Kidney (tissue), 14 donors: ENCODE results near the gene DHRS7. TPM values are rescaled to one million over a fixed set of nuclear protein-coding genes. Genes with fewer than 3 reads are reported as not detected.

ENCODE experiments used
- DNase-seq, 5 donors: peaks; one replicate each; pipeline ENCODE4 v3.0.0-alpha.2; 2013 to 2020
- FAIRE-seq: peaks from 2 replicates; lab custom pipeline; 2012; peaks lifted over from hg19 to GRCh38; lab: Jason Lieb, UNC
- H3K27ac ChIP-seq, 2 donors: one replicate each; pipeline ENCODE4 v1.7.0; 2013; ENCODE audit warnings: low read depth in 2 of 2, low read length in 2 of 2, inconsistent platforms in 1 of 2
- H3K27me3 ChIP-seq: one replicate; pipeline ENCODE4 v1.7.1; 2013; ENCODE audit warnings: low read length, inconsistent platforms; ENCODE audit not compliant: control insufficient read depth, insufficient read depth
- H3K36me3 ChIP-seq, 3 donors: one replicate each; pipeline versions ENCODE4 v1.7.0 to v1.7.1; 2013; ENCODE audit warnings: low read length in 3 of 3, control low read depth in 1 of 3, inconsistent platforms in 1 of 3; ENCODE audit not compliant: insufficient read depth in 3 of 3, control insufficient read depth in 2 of 3
- H3K4me1 ChIP-seq, 3 donors: one replicate each; pipeline versions ENCODE4 v1.7.0 to v1.7.1; 2013; ENCODE audit warnings: low read length in 3 of 3, inconsistent platforms in 1 of 3, low read depth in 1 of 3; ENCODE audit not compliant: control insufficient read depth in 2 of 3, insufficient read depth in 2 of 3
- H3K4me3 ChIP-seq, 3 donors: one replicate each; pipeline versions ENCODE4 v1.7.0 to v1.8.1; 2013; ENCODE audit warnings: low read length in 3 of 3, control low read depth in 1 of 3, inconsistent platforms in 1 of 3
- H3K9ac ChIP-seq, 3 donors: one replicate each; pipeline versions ENCODE4 v1.7.0 to v1.7.1; 2013; ENCODE audit warnings: low read length in 3 of 3, control low read depth in 1 of 3, inconsistent platforms in 1 of 3
- H3K9me3 ChIP-seq, 3 donors: one replicate each; pipeline versions ENCODE4 v1.7.0 to v1.7.1; 2013; ENCODE audit warnings: low read length in 3 of 3, control low read depth in 1 of 3, inconsistent platforms in 1 of 3; ENCODE audit not compliant: control insufficient read depth in 2 of 3, insufficient read depth in 1 of 3
- intact Hi-C: fragments of 100-400 bp; cut with DNase I; formaldehyde crosslinking; loops from one replicate; pipeline ENCODE4 v1.11.1; 2022
- polyA plus RNA-seq: library from polyadenylated mRNA; stranded (reverse); fragments of 350-450 nt; fragmentation: Illumina TruSeq; extraction: RNeasy Lipid Tissue Mini Kit (QIAGEN cat#74804); gene quantifications from one replicate; pipeline ENCODE4 v1.2.3, GENCODE V29; 2014; ENCODE audit warnings: low read depth, low replicate concordance; ENCODE audit not compliant: insufficient read depth
- total RNA-seq: library from RNA; stranded (reverse); fragmentation: NEBNext Ultra II Directional; extraction: Animal tissue kit (Norgen Biotek cat#: 25700); gene quantifications from one replicate; pipeline ENCODE4 v1.2.1, GENCODE V29; 2021
- TF ChIP-seq, protein P1 (sequence below): IDR thresholded peaks from 3 replicates; pipeline ENCODE4 v1.5.1; 2012; ENCODE audit warnings: mild to moderate bottlenecking, moderate library complexity, borderline replicate concordance; ENCODE audit not compliant: insufficient read depth; ENCODE audit errors: extremely low read depth
- donor health status: control.
- donor health status: control.
- donor health status: control.
- donor health status: control.
- donor health status: control.
- donor health status: DM: yes; HTN: yes; CAD: no.
- donor health status: Normal renal cell carcinoma (clear cell type).

Gene DHRS7
- total and polyA plus RNA-seq, 2 donors from 2014 or later = 93.7 to 128 TPM

- FAIRE-seq (no peak), DNase-seq (no peak)
- H3K36me3 ChIP-seq = no peaks in the 10 kb centered on the region
- H3K4me3 ChIP-seq = no peak overlapping the region
- intact Hi-C loops = loop anchor here (10.0 kb wide), 1 partner anchor 107 kb away; no protein-coding TSS in a partner anchor
- no peak overlapping the region for H3K27ac ChIP-seq
- no peaks in the 10 kb centered on the region for H3K27me3 ChIP-seq
- H3K9me3 ChIP-seq = no peaks in the 10 kb centered on the region
- no peak overlapping the region for H3K9ac ChIP-seq
- H3K4me1 ChIP-seq = no peaks in the 10 kb centered on the region
- TF ChIP-seq, protein P1, sequence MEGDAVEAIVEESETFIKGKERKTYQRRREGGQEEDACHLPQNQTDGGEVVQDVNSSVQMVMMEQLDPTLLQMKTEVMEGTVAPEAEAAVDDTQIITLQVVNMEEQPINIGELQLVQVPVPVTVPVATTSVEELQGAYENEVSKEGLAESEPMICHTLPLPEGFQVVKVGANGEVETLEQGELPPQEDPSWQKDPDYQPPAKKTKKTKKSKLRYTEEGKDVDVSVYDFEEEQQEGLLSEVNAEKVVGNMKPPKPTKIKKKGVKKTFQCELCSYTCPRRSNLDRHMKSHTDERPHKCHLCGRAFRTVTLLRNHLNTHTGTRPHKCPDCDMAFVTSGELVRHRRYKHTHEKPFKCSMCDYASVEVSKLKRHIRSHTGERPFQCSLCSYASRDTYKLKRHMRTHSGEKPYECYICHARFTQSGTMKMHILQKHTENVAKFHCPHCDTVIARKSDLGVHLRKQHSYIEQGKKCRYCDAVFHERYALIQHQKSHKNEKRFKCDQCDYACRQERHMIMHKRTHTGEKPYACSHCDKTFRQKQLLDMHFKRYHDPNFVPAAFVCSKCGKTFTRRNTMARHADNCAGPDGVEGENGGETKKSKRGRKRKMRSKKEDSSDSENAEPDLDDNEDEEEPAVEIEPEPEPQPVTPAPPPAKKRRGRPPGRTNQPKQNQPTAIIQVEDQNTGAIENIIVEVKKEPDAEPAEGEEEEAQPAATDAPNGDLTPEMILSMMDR = no peak
Measured at GRCh38 chr14:60171690-60172089, 6.5 kb upstream of the DHRS7 start.

DNA sequence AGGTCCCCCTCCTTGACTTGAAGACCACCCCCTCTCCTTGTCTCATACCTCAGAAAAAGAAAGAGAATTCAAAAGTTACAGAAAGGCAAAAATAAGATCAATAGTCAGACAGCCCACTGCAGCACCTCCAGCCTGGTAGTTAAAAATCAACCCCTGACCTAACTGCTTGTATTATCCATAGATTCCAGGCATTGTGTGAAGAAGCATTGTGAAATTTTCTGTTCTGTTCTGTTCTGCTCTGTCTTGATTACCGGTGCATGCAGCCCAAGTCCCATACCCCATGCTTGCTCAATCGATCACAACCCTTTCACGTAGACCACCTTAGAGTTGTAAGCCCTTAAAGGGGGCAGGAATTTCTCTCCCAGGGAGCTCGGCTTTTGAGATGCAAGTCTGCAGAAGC is 5.8 kb upstream of the DHRS7 start:
- Histone ChIP-seq H3K36me3 (no peaks in the 10 kb centered on the region), H3K4me3 (no peak overlapping the region), H3K27ac (no peak overlapping the region), H3K9me3 (no peaks in the 10 kb centered on the region), H3K27me3 (no peaks in the 10 kb centered on the region), H3K4me1 (no peaks in the 10 kb centered on the region), H3K9ac (no peak overlapping the region)
- DNase-seq (no peak), FAIRE-seq (no peak)
- intact Hi-C loops = loop anchor here (10.0 kb wide), 1 partner anchor 106 kb away; no protein-coding TSS in a partner anchor
- TF ChIP-seq, protein P1 = no peak

DNA sequence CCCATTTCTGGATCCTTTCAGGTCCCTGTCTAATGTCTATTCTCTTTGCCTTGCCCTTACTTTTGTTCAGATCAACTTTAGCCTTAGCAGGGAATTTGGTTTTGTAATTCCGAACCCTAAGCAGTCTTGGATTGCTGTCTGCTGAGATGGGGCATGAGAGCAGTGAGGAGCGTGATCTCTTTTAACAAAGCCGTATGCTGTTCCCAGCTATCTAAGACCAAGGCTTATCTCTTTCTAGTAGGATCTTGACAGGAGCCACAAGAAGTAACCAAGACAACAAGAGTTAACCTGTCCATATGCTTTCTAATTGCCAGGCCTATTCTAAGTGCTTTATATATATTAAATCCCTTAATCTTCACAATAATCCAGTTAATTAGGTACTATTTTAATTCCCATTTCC is 4.5 kb upstream of the DHRS7 start:
- TF ChIP-seq, protein P1 = no peak
- H3K27me3 ChIP-seq = no peaks in the 10 kb centered on the region
- H3K9me3 ChIP-seq = no peaks in the 10 kb centered on the region
- H3K27ac ChIP-seq = no peak overlapping the region
- intact Hi-C loops = loop anchor here (10.0 kb wide), 1 partner anchor 105 kb away; no protein-coding TSS in a partner anchor
- peaks cover 0 to 3% (median 0%) of the 10 kb centered on the region in 3 donors for H3K4me1 ChIP-seq
- no peaks in the 10 kb centered on the region for H3K36me3 ChIP-seq
- DNase-seq = no peak
- no peak overlapping the region for H3K4me3 ChIP-seq
- no peak for FAIRE-seq
- no peak overlapping the region for H3K9ac ChIP-seq

DNA sequence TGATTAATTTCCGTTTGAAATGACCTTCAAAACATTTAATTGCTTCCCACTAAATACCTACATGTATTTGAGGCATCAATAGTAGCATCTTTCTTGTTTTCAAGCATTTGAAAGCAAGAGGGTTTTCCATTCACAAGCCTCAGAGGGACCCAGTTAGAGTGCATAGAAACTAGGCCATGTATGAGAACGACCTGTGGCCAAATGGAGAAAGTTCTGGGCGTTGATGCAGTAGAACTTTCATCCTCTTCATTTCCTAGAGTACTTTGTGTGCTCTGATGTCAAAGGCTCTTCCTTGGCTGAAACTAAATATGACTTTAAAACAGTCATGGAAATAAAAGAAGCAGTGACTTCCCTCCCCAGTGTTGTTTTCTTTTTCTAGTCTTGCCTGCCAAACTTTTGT is 944 bp upstream of the DHRS7 start:
- peaks cover 0 to 10% (median 0%) of the 10 kb centered on the region in 3 donors for H3K4me1 ChIP-seq
- DNase-seq = peak in 1 of 5 donors; percentile 41
- FAIRE-seq = no peak
- H3K4me3 ChIP-seq = peak overlapping the region in 1 of 3 donors; percentile 20
- no peaks in the 10 kb centered on the region for H3K9me3 ChIP-seq
- peak overlapping the region in 1 of 3 donors; percentile 39 for H3K9ac ChIP-seq
- TF ChIP-seq, protein P1 = no peak
- no peaks in the 10 kb centered on the region for H3K27me3 ChIP-seq
- intact Hi-C loops = no loop called here
- peak overlapping the region in 1 of 2 donors; percentile 97 for H3K27ac ChIP-seq
- H3K36me3 ChIP-seq = no peaks in the 10 kb centered on the region
